GM12891 (cell line): ENCODE results near the gene AKR1B15.

Experiments
- DNase-seq: peaks from one replicate; pipeline ENCODE4 v3.0.0; 2011; ENCODE audit warnings: low spot score; ENCODE audit not compliant: insufficient read length
- FAIRE-seq: peaks from 2 replicates; lab custom pipeline; 2011; peaks lifted over from hg19 to GRCh38; lab: Jason Lieb, UNC
- PAX5 ChIP-seq: IDR thresholded peaks from 2 replicates; pipeline ENCODE4 v1.6.1; 2011; ENCODE audit warnings: low read length, moderate library complexity, mild to moderate bottlenecking; ENCODE audit not compliant: insufficient read depth, severe bottlenecking
- POLR2A ChIP-seq: IDR thresholded peaks from 2 replicates; pipeline ENCODE4 v1.6.1; 2011; ENCODE audit warnings: low read depth, low read length, control low read depth
- POLR2AphosphoS5 ChIP-seq: IDR thresholded peaks from 2 replicates; pipeline ENCODE4 v1.6.1; 2011; ENCODE audit warnings: low read depth, low read length, control low read depth
- POU2F2 ChIP-seq: IDR thresholded peaks from 2 replicates; pipeline ENCODE4 v1.6.1; 2011; ENCODE audit warnings: low read depth, mild to moderate bottlenecking, control low read depth, low read length, moderate library complexity
- SPI1 ChIP-seq: IDR thresholded peaks from 2 replicates; pipeline ENCODE4 v1.6.1; 2011; ENCODE audit warnings: low read depth, low read length, control low read depth
- TAF1 ChIP-seq: IDR thresholded peaks from 2 replicates; pipeline ENCODE4 v1.6.1; 2011; ENCODE audit warnings: low read depth, low read length, control low read depth

AKR1B15 gene

GRCh38 chr7:134627109-134627774, 78.3 kb downstream of the AKR1B15 start:
- TF ChIP-seq POLR2AphosphoS5, result no peak
- TF ChIP-seq TAF1, result no peak
- no peak for TF ChIP-seq PAX5
- TF ChIP-seq POU2F2, result no peak
- TF ChIP-seq POLR2A, result no peak
- TF ChIP-seq SPI1, result no peak
- FAIRE-seq, result no peak
- no peak for DNase-seq

DNA sequence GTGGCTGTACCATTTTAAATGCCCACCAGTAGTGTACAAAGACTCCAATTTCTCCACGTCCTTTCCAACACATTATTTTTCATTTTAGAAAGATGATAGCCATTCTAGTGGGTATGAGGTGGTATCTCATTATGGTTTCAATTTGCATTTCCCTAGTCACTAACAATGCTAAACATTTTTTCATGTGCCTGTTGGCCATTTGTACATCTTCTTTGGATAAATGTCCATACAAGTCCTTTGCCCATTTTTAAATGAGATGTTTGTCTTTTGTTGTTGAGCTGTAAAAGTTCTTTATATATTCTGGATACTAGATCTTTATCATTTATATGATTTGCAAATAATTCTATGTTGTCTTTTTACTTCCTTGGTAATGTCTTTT, 78.9 kb downstream of the AKR1B15 start:
- FAIRE-seq, result no peak
- no peak for DNase-seq
- TF ChIP-seq SPI1 (no peak), POU2F2 (no peak), PAX5 (no peak), TAF1 (no peak), POLR2AphosphoS5 (peak; percentile 64; the same call in 1 of the 2 replicates), POLR2A (peak; percentile 66; the same call in 1 of the 2 replicates)

- DNase-seq (no peak), FAIRE-seq (no peak)
- no peak for TF ChIP-seq PAX5
- TF ChIP-seq SPI1, result no peak
- no peak for TF ChIP-seq POLR2AphosphoS5
- TF ChIP-seq TAF1, result no peak
- no peak for TF ChIP-seq POLR2A
- TF ChIP-seq POU2F2, result no peak
Measured at GRCh38 chr7:134629445-134629844, 80.5 kb downstream of the AKR1B15 start.
